Forelimb muscle (tissue), 1 donor: ENCODE results near the gene AKAP13. TPM values are rescaled to one million over a fixed set of nuclear protein-coding genes. Genes with fewer than 3 reads are reported as not detected.

Source experiments
- DNase-seq: peaks from one replicate; pipeline ENCODE4 v3.0.0-alpha.2; 2013; ENCODE audit warnings: low read depth
- polyA plus RNA-seq: library from polyadenylated mRNA; unstranded; fragments of 120-200 nt; gene quantifications from one replicate; pipeline ENCODE4 v1.2.1, GENCODE V29; 2013; ENCODE audit not compliant: insufficient read length

AKAP13 gene
- polyA plus RNA-seq, 1 donor, result 61.1 TPM

- no peak for DNase-seq
Measured at GRCh38 chr15:85753791-85754452, 373.5 kb downstream of the AKAP13 start.

DNA sequence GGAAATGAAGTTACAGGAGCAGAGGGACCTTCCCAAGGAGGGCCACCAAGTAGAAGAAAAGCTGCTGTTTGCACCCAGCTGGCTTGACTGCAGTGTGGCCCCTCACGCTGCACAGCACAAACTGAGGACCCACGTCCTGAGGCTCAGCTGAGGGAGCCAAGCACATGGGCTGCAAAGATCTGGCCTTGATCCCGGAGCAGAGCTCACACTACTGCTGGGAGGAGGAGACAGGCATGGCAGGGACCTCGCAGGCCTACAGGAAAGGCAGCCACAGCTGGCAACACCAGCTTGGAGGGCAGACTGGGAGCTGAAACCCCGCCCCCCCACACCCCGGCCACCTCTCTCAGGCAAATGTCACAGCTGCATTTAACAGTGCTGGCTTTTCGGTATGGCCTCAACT is 374.6 kb downstream of the AKAP13 start:
- no peak for DNase-seq

DNA sequence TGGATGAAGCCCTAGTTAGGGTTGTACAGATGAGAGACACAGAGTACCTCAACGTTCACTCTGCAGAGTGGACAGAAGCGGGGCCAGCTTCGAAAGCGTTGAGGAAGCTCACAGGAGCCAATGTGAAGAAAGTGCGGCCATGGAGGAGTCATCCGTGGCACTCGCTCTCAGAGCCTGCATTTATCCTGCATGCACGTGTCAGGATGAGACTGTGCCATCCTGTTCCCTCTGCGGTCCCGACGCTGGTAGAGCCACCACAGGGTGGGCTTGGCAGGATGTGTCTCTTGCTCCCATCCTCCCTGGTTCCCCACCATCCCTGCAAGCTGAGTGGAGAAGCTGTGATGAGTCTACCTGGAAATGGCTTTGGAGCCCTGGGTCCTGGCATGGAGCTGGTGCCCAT is 375.1 kb downstream of the AKAP13 start:
- no peak for DNase-seq

GRCh38 chr15:85755942-85756341 is 375.5 kb downstream of the AKAP13 start:
- no peak for DNase-seq

- DNase-seq, result no peak
Measured at GRCh38 chr15:85756411-85757072, 376.1 kb downstream of the AKAP13 start.

DNA sequence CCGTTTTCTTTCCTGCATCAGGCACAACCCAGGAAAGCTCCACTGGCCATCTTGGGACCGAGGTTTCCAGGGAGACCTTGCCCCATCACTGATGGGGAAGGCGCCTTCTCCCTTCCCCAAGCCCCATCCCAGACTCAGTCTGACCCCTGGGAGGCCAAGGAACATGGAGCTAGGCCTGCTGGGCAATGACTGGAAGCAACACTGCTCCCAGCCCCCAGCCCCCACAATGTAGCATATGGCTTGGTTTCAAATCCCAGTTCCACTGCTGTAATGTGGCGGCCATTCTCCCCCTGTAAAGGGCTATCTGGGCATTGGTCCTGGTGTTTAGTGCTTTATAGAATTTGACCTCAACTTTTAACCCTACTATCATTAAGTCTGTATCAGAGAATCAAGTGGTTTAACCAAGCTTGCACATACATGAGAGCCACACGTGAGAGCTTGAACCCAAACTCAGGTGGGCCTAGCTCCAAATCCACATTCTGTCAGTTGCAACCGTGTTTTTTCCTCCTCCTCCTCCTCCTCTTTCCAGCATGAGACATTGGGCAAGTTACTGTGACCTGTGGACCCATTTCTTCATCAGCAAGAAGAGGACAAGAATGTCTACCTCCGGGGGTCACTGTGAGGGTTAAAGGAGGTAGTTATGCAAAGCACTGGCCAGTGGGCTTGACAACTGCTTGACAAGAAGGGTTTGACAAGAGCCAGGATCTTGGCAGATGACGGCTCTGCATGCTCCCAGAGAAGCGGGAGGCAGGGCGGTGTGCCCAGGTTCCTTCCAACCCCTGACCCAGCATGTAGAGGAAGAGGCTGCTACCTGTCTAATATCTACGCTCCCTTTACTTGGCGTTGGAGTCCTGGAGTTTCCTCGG is 376.9 kb downstream of the AKAP13 start:
- DNase-seq, result no peak

- DNase-seq, result no peak
Measured at GRCh38 chr15:85757939-85758654, 377.7 kb downstream of the AKAP13 start.

- DNase-seq, result no peak
Measured at GRCh38 chr15:85758655-85758978, 378.2 kb downstream of the AKAP13 start.

- DNase-seq, result no peak
Measured at GRCh38 chr15:85759376-85759775, 379.0 kb downstream of the AKAP13 start.

DNA sequence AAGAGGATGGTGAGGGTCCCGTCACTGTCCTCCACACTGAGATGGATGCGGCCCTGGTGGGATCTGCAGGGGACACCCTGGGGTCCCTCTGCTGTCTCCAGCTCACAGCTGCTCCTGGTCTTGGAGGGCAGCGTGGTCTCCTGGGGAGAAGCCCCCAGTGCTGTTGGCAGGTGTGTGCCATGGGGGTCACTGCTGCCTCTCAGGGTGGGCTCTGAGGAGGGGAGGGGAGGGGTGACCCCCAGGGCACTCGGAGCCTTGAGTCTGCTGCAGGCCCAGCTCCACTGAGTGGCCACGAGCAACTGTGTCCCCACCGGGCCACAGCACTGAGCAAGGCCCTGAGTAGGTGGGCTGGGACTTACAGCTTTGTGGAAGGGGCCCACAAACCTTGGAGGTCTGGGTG is 379.6 kb downstream of the AKAP13 start:
- DNase-seq, result no peak

DNA sequence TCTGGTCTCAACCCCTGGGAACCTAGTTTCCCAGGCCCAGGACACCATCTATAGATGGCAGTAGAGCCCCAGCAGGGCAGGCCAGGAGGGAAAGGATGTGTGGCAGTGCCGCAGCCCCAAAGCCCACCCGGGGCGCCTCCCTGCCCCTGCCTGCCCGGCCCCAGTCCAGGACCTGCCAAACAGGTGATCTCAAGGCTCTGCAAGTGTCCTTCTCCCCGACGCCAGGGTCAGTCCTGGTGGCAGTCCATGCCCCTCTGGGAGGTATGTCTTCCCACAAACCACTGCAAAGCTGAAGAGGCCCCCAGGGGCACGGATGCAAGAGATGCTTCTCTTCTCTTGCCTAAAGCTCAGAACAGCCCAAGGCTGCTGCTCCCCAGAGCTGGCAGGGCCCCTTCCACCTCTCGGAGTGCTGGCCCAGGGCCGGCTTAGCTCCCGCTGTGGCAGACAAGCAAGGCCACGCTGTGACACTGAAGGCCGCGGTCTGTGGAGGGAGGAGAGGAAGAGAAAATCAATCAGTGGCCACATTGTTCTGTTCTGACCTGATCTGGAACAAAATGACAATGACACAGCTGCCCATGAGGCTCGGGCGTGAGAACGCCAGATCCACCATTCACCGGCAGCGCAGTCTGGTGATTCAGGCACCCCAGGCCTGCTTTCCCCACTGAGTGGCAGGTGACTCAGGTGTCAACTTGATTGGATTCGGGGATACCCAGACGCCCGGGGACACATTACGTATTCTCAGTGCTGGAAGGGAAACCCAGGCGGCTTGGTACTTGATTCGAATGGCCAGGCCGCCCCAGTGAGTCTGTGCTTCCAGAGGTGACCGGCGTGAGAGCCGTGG is 380.3 kb downstream of the AKAP13 start:
- DNase-seq, result no peak

- DNase-seq, result no peak
Measured at GRCh38 chr15:85761635-85762034, 381.2 kb downstream of the AKAP13 start.

DNA sequence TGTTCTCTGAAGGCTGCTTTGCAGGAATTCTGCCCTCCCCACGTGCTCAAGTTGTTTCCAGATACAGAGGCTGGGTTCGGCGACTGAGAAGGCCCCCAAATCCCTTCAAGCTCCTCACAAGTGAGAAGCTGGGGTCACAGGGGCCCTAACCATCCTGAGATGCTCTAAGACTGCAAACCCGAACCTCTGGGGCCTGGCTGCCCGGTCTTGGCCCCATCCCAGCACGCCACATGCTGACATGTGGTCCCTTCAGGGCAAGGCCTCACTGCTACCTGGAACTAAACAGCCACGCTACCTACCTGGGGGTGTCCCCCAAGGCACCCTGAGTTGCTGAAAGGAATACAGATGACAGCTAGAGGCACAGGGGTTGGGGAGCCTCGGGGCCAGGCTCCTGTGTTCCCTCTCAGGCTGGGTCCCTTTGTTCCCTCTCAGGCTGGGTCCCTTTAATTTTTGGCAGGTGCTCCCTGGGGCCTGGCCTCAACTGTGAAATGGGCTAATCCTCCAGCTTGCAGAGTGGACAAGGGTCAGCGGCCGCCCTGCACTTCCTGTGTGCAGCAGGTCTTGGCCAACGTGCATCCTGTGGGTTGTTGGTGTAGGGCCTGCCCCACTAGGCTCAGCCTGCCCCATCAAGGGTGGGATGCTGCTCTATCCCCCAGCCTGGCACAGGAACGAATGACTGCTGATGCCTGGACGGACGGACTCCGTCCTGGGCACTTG is 381.8 kb downstream of the AKAP13 start:
- DNase-seq, result no peak

DNA sequence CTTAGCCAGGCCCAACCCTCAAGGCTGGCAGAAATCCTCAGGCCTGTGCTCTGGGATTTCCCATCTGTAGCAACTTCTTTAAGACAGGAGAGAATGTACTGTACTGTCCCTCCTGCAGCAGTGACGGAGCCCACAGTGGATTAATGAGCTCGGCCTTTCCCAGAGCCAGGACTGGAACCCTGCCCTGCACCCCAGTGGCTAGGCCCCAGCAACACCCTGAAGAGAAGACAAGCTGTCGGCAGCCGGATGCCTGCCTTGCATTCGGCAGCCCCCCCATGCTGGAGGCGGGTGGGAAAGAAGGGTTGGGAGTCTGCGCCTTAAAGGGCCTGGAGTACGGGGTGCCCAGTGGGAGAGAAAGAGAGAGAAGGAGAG is 382.3 kb downstream of the AKAP13 start:
- no peak for DNase-seq

GRCh38 chr15:85763157-85763556 is 382.8 kb downstream of the AKAP13 start:
- DNase-seq, result no peak

GRCh38 chr15:85763673-85764633 is 383.6 kb downstream of the AKAP13 start:
- no peak for DNase-seq

DNA sequence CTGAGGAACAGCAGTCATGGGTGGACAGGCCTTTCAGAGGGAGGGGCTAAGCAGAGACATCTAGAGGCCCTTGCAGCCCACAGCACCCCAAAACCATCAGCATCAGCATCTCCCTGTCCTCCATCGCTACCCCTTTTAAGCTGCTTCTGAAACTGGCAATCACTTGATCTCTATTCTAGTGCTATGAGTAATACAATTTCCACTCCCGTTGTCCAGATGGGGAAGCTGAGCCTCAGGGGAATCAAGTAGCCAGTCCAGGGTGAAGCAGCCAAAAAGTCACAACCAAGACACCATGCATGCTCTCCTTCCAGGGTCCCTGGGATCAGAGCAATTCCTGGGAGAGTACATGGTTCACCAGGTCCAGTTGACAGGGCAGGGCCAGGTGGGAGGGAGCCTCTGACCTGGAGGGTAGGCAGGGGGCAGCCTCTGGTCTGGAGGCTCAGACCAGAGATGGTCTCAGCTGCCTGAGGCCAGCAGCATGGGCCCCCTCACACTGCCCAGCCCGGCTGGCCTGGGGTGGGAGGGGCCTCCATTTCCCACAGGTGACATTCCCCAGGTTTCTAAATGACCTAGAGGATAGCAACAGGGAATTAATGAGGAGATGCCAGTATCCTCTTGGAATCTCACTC is 384.4 kb downstream of the AKAP13 start:
- DNase-seq, result no peak

DNA sequence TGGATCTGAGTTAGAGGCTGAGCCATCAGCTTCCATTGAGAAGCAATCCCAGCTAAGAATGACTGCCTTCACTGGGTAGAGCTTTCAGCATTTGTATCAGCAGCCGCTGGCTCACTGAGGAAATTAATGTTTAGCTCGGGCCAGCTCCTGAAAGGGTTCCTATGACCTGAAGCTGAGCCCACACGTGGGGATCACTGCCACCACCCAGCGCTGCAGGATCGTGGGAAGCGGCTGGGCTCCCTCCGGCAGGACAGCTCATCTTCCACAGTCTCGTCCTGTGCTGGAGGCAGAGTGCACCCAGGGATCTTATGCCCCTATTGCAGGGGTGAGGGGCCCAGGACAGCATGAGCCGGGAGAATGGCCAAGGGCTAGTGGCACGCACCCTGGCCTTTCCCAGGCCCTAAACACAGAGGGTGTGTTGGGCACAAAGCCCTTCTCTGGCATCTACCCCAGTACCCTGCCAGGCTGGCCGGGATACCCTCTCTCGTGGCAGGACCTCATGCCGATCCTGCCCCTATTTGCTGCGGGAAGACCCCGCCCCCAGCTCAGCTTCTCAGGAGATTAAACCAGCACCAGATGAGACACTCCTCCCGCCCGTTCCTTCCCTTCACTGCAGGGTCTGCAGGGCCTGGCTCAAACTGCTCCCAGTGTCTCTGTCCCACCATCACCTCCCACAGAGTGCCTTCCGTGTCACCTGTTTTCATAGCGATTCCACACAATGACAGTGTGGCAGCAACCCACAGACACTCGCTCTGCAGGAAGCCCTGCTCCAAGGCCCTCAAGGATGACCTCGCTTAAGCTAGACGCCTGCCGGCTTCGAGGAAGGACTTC is 385.8 kb downstream of the AKAP13 start:
- no peak for DNase-seq
